GM23338 (cell line): ENCODE data around the gene APC. TPM values are rescaled to one million over a fixed set of nuclear protein-coding genes. Genes with fewer than 3 reads are reported as not detected.

Source experiments
- ATAC-seq: fragments of 200-7000 bp; cut with Tn5 transposase; 3 replicates; pipeline ENCODE4 v1.9.1; 2020
- DNase-seq: peaks from one replicate; pipeline ENCODE4 v3.0.0-alpha.2; 2015; ENCODE audit warnings: low spot score
- H2AFZ ChIP-seq: fragments of 200-600 bp; sonication (generic); 2 replicates; pipeline ENCODE4 v1.8.0; 2016; ENCODE audit warnings: antibody characterized with exemption, mild to moderate bottlenecking, moderate library complexity
- H3F3A ChIP-seq: fragments of 200-600 bp; sonication (generic); replicated peaks from 2 replicates; pipeline ENCODE4 v1.8.0; 2017; ENCODE audit warnings: antibody characterized with exemption, mixed run types, low read depth
- H3K27ac ChIP-seq: fragments of 200-600 bp; sonication (generic); 2 replicates; pipeline ENCODE4 v1.6.1; 2016; ENCODE audit warnings: low read depth
- H3K27me3 ChIP-seq: fragments of 200-600 bp; sonication (generic); 2 replicates; pipeline ENCODE4 v1.8.0; 2016; ENCODE audit warnings: mild to moderate bottlenecking, mixed run types, moderate library complexity; ENCODE audit not compliant: insufficient read depth
- H3K36me3 ChIP-seq: fragments of 200-600 bp; sonication (generic); 2 replicates; pipeline ENCODE4 v1.8.0; 2016; ENCODE audit warnings: mild to moderate bottlenecking; ENCODE audit not compliant: insufficient read depth
- H3K4me1 ChIP-seq: fragments of 200-600 bp; sonication (generic); 2 replicates; pipeline ENCODE4 v1.8.0; 2016; ENCODE audit warnings: mild to moderate bottlenecking, moderate library complexity; ENCODE audit not compliant: insufficient read depth
- H3K4me2 ChIP-seq: fragments of 200-600 bp; sonication (generic); 2 replicates; pipeline ENCODE4 v1.7.1; 2017; ENCODE audit warnings: mixed run types
- H3K4me3 ChIP-seq: fragments of 200-600 bp; sonication (generic); 2 replicates; pipeline ENCODE4 v1.6.1; 2016; ENCODE audit warnings: mixed run types
- H3K79me2 ChIP-seq: fragments of 200-600 bp; sonication (generic); replicated peaks from 2 replicates; pipeline ENCODE4 v1.8.0; 2017; ENCODE audit warnings: mild to moderate bottlenecking; ENCODE audit not compliant: insufficient read depth
- H3K9me2 ChIP-seq: fragments of 200-600 bp; sonication (generic); 2 replicates; pipeline ENCODE4 v1.8.0; 2017; ENCODE audit not compliant: insufficient read depth
- H4K20me1 ChIP-seq: fragments of 200-600 bp; sonication (generic); replicated peaks from 2 replicates; pipeline ENCODE4 v1.8.0; 2017; ENCODE audit warnings: mild to moderate bottlenecking; ENCODE audit not compliant: insufficient read depth
- H3K27ac Mint-ChIP-seq: 2 replicates; pipeline ENCODE4 v1.8.0; 2020; ENCODE audit warnings: inconsistent platforms, mild to moderate bottlenecking, moderate library complexity, mixed read lengths
- H3K27me3 Mint-ChIP-seq: 3 replicates; pipeline ENCODE4 v1.8.0; 2022; ENCODE audit warnings: low read depth, mild to moderate bottlenecking, moderate library complexity, mixed read lengths, inconsistent platforms; ENCODE audit not compliant: insufficient read depth, poor library complexity
- H3K36me3 Mint-ChIP-seq: 3 replicates; pipeline ENCODE4 v1.8.0; 2021; ENCODE audit warnings: low read depth, mild to moderate bottlenecking, inconsistent platforms, moderate library complexity, mixed read lengths
- H3K4me1 Mint-ChIP-seq: 3 replicates; pipeline ENCODE4 v1.8.0; 2020; ENCODE audit warnings: mild to moderate bottlenecking, inconsistent platforms, mixed read lengths
- H3K4me3 Mint-ChIP-seq: 3 replicates; pipeline ENCODE4 v1.8.0; 2021; ENCODE audit warnings: moderate library complexity, mild to moderate bottlenecking, inconsistent platforms, mixed read lengths
- H3K9me3 Mint-ChIP-seq: 3 replicates; pipeline ENCODE4 v1.8.0; 2020; ENCODE audit warnings: moderate library complexity, mild to moderate bottlenecking, inconsistent platforms, mixed read lengths
- CREB1 ChIP-seq: fragments of 250-450 bp; sonication (Bioruptor Pico); IDR thresholded peaks from 2 replicates; pipeline ENCODE4 v1.5.0; 2020; ENCODE audit warnings: low read depth, mild to moderate bottlenecking, moderate library complexity
- ETS1 ChIP-seq: IDR thresholded peaks from 2 replicates; pipeline ENCODE4 v1.6.1; 2016; ENCODE audit warnings: antibody characterized with exemption
- EZH2 ChIP-seq: fragments of 200-600 bp; sonication (generic); IDR thresholded peaks from one replicate; pipeline ENCODE4 v1.8.0; 2017; ENCODE audit warnings: antibody characterized with exemption, mild to moderate bottlenecking, low read depth; ENCODE audit not compliant: unreplicated experiment
- EZH2phosphoT487 ChIP-seq: fragments of 200-600 bp; sonication (generic); IDR thresholded peaks from one replicate; pipeline ENCODE4 v1.8.1; 2018; ENCODE audit warnings: antibody characterized with exemption; ENCODE audit not compliant: unreplicated experiment
- JUNB ChIP-seq: IDR thresholded peaks from one replicate; pipeline ENCODE4 v1.6.1; 2016; ENCODE audit warnings: antibody characterized with exemption; ENCODE audit not compliant: unreplicated experiment
- REST ChIP-seq: IDR thresholded peaks from one replicate; pipeline ENCODE4 v1.6.1; 2018; ENCODE audit warnings: antibody characterized with exemption; ENCODE audit not compliant: unreplicated experiment
- polyA plus RNA-seq: library from polyadenylated mRNA; unstranded; fragments of >200 nt; fragmentation: Nextera tagmentation; extraction: Ambion mirVana; gene quantifications from 2 replicates; pipeline ENCODE4 v1.2.1, GENCODE V29; 2016
- total RNA-seq: library from RNA; depleted of rRNA; stranded (reverse); fragments of >200 nt; shearing (Covaris generic); gene quantifications from 2 replicates; pipeline ENCODE4 v1.2.3, GENCODE V29; 2014

APC gene
- total and polyA plus RNA-seq, 2 experiments from 2014 or later = 42.4 to 62.9 TPM

- Histone ChIP-seq H3K79me2 (no peaks in the 10 kb centered on the region), H3F3A (no peaks in the 10 kb centered on the region), H3K36me3 (no peaks in the 10 kb centered on the region), H4K20me1 (no peaks in the 10 kb centered on the region), H3K4me2 (no peak overlapping the region), H3K27me3 (no peaks in the 10 kb centered on the region), H3K4me3 (no peak overlapping the region), H3K27ac (no peak overlapping the region), H2AFZ (no peak overlapping the region), H3K4me1 (peaks cover 3% of the 10 kb centered on the region), H3K9me2 (no peaks in the 10 kb centered on the region)
- H3K4me1 Mint-ChIP-seq = peaks cover 8% of the 10 kb centered on the region
- no peaks in the 10 kb centered on the region for H3K9me3 Mint-ChIP-seq
- H3K36me3 Mint-ChIP-seq = peaks cover 3% of the 10 kb centered on the region; the same call in 2 of the 3 replicates
- no peak overlapping the region for H3K27ac Mint-ChIP-seq
- ATAC-seq = no peak
- no peak overlapping the region for H3K4me3 Mint-ChIP-seq
- H3K27me3 Mint-ChIP-seq = peaks cover 2% of the 10 kb centered on the region
- no peak for DNase-seq
- no peak for TF ChIP-seq EZH2phosphoT487
- TF ChIP-seq CREB1 (CRISPR knock-in tag) = no peak
These were observed 50.2 kb downstream of the APC start for GRCh38 chr5:112787896-112788295.

- Mint-ChIP-seq H3K27ac (peak overlapping the region; percentile 87), H3K9me3 (no peaks in the 10 kb centered on the region), H3K4me3 (no peak overlapping the region), H3K27me3 (peaks cover 7% of the 10 kb centered on the region), H3K4me1 (peaks cover 53% of the 10 kb centered on the region), H3K36me3 (peaks cover 30% of the 10 kb centered on the region)
- H3K36me3 ChIP-seq = no peaks in the 10 kb centered on the region
- no peaks in the 10 kb centered on the region for H3K27me3 ChIP-seq
- peaks cover 46% of the 10 kb centered on the region for H3K4me1 ChIP-seq
- no peak overlapping the region for H2AFZ ChIP-seq
- H3F3A ChIP-seq = peaks cover 5% of the 10 kb centered on the region; the same call in 1 of the 2 replicates
- H3K4me2 ChIP-seq = peak overlapping the region; percentile 14
- peak overlapping the region; percentile 90 for H3K27ac ChIP-seq
- no peaks in the 10 kb centered on the region for H3K9me2 ChIP-seq
- H4K20me1 ChIP-seq = no peaks in the 10 kb centered on the region
- peak; percentile 6 for DNase-seq
- TF ChIP-seq JUNB (no peak), ETS1 (no peak), REST (no peak), EZH2 (no peak)
- no peaks in the 10 kb centered on the region for H3K79me2 ChIP-seq
- ATAC-seq = no peak
- H3K4me3 ChIP-seq = no peak overlapping the region
These were observed 55.5 kb downstream of the APC start for GRCh38 chr5:112793201-112793600.
